Measurements from ENCODE around the gene RGS3.
"Not testable (repeated sequence)": the region's sequence is repeated elsewhere in the genome, so short reads cannot be mapped to it uniquely, and the experiment has no call there.

Gene RGS3

GRCh38 chr9:113532809-113533190 lies 69.3 kb downstream of the RGS3 start:
- no peak for DNase-seq

- DNase-seq, result no peak
These were observed 70.1 kb downstream of the RGS3 start for GRCh38 chr9:113533335-113534225.

DNA sequence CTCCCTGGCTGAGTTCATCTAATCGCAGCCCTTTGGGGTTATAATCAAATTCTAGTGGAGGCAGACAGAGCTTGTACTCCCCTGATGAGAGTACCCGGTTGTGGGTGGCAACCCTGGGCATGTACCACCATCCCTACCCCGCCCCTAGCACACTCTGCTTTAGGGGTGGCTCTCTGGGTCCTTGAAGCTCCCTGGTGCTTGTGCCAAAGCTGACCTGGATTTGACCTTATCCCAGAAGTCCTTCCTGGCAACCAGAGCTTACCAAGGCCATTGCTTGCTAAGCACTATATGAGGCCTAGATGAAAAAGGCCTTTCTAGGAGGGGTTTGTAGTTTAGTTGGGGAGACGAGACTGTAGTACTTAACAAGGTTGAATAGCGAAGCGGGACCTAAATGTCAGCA lies 72.2 kb downstream of the RGS3 start:
- no peak for DNase-seq

- DNase-seq, result no peak
These were observed 72.6 kb downstream of the RGS3 start for GRCh38 chr9:113536166-113536482.

GRCh38 chr9:113536483-113537228 lies 73.1 kb downstream of the RGS3 start:
- DNase-seq, result no peak

DNA sequence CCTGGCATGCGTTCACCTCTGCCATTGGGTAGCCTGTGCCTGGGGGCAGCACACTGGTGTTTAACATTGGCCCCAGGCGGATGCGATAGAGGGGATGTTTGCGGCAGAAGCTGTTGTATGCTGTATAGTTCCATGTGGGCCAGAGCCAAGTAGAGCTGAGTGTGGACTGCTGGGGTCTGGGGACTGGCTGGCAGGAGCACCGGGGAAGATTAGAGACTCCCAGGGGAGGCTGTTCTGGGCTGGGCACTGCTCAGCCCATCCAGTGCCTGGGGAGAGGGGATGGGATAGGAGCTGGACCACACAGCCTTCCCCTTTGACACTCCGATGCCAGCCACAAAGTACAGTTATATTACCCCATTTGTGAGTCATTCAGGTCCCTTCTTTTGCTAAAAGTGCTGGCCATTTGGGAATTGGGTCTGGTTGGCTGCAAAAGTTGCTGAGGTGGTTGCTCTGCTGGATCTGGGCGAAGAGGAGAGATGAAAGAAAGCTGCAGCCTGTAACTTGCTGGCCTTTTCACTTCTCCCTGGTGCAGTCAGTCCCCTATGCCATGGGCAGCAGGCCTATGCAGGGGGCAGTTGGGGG lies 73.8 kb downstream of the RGS3 start:
- DNase-seq, result no peak

DNA sequence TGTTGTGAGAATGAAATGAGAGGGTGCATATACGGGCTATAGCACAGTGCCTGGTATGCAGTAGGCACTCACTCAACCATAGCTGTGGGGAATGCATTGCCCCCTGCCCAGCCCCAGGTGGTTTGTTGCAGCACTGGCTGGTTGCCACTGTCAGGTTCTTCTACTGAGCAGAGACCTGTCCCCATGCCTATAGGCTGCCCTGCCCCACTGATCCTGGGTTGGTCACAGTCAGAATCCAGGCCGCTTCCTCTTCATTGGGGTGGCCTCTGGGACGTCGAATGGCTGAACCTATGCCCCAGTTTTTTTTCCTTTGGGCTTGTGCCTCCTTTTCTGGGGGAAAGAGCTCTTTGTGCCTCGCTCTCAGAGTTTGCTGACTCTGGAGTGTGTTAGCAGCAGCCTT lies 74.6 kb downstream of the RGS3 start:
- DNase-seq, result no peak

DNA sequence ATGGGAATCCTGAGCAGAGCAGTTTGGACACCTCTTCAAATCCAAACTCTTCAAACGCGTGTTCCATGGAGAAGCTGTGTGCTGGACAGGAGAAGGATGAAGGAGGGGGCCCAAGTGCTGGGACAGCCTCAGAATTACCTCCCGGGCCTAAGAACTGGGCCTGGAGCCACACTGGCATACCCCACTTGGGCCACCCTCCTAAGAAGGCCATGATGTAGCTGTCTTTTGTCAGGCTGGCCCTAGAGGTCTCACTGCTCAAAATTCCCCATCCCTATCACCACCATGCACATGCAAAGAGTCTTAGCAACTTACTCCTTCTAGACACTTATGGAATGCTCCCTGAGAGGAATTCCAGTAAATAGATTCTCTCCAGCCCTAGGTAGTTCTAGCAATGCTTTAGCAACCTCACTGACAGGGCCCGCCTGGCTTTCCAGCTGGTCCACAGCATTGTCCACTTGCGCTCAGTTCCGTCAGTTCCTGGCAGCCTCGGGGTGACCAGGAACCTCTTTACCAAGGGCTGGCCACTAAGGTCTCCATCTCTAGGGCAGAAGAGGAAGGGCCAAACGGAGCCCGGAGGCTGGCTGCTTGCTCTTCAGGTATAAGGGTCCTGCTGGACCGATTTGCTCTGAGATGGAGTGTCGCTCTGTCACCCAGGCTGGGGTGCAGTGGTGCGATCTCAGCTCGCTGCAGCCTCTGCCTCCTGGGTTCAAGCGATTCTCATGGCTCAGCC lies 75.3 kb downstream of the RGS3 start:
- no peak for DNase-seq

- no peak for DNase-seq
These were observed 76.9 kb downstream of the RGS3 start for GRCh38 chr9:113540466-113540865.

DNA sequence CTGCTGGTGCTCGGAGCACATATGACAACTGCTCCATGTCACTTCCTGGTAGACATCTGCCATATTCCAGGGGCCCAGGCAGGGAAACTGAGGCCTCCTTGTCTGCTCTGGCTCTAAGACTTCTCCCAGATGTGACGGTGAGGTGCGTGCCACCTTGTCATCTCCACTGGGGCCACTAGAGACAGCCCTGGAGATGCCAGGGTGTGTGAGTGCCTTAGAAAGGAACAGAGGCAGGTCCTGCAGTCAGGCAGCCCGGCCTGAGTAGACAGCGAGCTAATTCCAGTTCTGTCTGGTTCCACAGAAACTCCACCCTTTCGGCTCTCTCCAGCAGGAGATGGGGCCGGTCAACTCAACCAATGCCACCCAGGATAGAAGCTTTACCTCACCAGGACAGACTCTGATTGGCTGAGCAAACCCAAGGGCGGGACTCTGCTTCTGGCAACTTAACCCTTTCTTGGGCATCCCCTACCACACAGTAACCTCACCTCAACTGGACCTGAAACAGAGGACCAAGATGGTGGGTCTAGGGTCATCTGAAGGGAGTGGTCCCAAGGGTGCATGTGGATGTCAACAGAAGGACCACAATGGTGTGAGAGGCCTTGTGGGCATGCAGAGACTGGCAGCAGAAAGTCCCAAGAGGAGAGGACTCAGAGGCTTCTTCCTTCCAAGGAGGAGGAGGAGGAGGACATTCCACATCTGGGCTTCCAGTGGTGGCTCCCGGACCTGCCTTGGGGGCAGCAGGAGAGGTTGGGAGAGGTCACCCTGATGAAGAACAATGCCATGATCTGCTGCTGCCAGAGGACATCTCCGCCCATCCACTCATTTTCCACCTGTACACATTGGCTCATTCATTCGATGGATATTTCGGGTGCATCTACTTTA lies 77.7 kb downstream of the RGS3 start:
- DNase-seq, result no peak

- no peak for DNase-seq
These were observed 78.5 kb downstream of the RGS3 start for GRCh38 chr9:113542006-113542405.

DNA sequence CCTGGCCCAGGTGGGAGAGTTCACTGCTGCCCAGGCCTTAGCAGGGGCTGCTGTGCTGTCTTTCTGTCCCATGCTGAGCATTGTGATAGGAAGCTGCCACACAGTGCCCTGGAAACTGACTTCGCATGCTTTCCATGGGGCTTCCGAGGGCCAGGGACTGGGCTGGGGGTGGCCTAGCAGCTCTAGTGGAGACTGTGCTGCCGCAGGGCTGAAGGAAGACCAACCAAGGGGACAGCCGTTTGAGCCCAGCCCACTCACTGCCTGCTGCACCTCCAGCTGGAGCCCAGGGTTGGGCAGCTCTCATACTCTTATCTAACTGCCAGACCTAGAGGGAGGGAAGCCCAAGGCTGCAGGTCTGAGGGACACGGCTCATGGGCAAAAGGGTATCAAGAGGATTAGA lies 79.2 kb downstream of the RGS3 start:
- DNase-seq, result no peak

DNA sequence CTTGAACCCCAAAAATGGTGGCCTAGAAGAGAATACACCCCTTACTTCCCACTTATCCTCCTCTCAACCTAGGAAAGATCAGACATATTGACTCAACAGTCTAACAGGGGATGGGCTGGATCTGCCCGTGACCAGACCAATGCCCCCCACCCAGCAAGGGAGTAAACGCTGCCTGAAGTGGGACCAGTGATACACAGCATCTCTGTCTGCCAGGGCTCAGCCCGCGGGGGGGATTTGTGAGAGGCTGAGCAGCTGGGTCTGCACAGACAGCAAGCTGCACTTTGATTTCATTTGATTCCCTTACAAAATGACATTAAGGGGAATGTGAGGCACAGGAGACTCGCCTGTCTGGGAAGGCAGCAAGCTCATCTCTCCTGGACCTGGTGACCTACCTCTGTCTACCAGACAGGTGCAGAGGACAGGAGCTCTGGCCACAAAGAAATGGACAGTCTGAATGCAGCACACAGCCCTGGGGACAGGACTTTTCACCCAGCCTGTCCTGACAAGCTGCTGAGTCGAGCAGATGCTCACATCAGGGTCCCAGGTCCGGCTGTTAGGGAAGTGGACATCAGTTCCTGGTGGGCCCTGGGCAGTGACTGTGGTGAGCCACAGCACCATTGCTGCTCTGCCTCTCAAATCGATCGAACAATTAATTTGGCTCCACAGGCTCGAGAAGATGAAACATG lies 79.9 kb downstream of the RGS3 start:
- DNase-seq, result no peak

DNA sequence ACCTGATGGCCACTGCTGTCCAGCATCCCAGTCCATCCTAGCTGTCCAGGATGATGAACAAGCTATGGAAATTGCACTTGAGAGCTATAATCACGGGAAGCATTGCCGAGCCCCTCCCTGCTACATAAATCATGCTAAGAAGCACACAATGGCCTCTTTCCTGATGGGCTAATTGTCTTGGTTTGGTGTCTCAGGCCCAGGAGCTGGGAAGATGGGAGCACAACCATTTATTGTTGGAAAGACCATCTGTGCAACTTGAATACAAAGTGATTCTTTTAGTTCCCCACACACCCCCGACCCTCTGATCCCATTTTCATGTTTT lies 80.4 kb downstream of the RGS3 start:
- no peak for DNase-seq

DNA sequence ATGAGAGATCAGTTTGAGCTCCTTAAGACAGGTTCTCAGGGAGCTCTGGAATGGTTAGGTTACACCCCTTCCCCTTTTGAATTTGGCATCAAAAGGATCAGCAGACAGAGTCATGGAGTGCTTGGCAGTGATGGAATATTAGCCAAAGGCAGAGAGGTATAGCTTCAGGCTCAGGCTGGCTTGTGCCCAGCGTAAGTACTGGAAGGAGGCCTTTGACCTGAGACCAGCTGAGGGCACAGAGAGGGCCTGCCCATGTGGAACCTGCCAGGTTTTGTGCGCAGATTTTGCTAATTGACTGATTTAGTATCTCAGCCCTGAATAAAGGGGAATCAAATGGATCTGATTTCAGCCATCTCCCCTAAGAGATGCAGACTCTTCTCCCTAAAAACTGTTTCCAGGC lies 81.5 kb downstream of the RGS3 start:
- DNase-seq, result no peak

GRCh38 chr9:113546566-113546965 lies 83.0 kb downstream of the RGS3 start:
- DNase-seq, result no peak

DNA sequence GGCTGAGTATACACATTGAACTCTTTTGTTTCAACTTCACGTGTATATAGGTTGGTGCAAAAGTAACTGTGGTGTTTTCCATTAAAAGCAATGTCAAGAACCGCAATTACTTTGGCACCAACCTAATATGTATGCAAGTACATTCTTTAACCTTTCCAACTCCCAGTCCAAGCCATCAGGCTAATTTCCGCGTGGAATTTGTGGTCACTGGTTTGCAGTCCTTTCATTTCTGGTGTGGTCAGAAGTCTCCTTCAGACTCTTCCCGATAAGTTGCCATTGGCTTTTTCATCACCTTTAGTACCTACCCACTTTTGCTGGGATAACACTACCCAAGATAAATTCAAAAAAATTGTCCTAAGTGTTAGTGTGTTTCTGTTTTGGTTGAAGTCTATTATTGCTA lies 84.0 kb downstream of the RGS3 start:
- DNase-seq, result no peak

- no peak for DNase-seq
These were observed 84.9 kb downstream of the RGS3 start for GRCh38 chr9:113548221-113549041.

- not testable (repeated sequence) for DNase-seq
These were observed 86.4 kb downstream of the RGS3 start for GRCh38 chr9:113549892-113550291.

DNA sequence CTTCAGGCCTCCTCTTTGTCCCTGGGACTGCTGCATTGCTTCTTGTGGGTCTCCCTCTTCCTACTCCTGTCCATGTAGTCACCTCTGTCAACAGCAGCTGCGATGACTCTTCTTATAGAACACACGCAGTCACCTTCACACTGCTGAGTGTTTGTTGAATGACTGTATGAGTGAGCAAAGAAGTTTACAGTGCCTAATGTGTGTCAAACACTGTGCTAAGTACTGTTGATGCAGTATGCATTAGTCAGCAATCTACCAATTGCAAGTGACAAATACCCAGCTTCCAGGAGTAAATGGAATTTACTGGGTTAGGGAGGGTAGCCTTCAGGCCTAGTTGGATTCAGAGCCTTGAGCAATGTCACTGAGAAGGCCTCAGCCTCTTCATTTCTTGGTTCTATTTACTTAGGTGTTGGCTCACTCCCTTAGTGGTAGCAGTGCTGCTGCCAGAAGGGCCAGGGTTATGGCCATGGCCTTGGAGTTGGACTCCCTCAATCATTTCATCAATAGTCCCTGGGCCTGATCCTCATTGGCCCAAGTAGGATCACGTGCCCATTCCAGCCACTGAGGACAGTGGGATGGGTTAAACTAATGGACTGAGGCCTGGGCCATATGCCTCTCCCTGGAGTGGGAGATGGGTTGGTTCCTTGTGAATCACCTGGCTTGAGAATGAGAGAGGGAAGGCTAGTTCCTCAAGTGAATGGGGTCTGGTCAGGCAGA lies 93.5 kb downstream of the RGS3 start:
- DNase-seq, result no peak

Measured in activated CD4-positive, CD25-positive, alpha-beta regulatory T cell (primary cell).